GM15510 (cell line): Measurements from ENCODE around the gene ZMYND8.

ENCODE experiments used
- POLR2A ChIP-seq: IDR thresholded peaks from 3 replicates; pipeline ENCODE4 v1.6.1; 2011; ENCODE audit warnings: borderline replicate concordance; ENCODE audit not compliant: insufficient read length; ENCODE audit errors: extremely low read depth

The ZMYND8 gene

DNA sequence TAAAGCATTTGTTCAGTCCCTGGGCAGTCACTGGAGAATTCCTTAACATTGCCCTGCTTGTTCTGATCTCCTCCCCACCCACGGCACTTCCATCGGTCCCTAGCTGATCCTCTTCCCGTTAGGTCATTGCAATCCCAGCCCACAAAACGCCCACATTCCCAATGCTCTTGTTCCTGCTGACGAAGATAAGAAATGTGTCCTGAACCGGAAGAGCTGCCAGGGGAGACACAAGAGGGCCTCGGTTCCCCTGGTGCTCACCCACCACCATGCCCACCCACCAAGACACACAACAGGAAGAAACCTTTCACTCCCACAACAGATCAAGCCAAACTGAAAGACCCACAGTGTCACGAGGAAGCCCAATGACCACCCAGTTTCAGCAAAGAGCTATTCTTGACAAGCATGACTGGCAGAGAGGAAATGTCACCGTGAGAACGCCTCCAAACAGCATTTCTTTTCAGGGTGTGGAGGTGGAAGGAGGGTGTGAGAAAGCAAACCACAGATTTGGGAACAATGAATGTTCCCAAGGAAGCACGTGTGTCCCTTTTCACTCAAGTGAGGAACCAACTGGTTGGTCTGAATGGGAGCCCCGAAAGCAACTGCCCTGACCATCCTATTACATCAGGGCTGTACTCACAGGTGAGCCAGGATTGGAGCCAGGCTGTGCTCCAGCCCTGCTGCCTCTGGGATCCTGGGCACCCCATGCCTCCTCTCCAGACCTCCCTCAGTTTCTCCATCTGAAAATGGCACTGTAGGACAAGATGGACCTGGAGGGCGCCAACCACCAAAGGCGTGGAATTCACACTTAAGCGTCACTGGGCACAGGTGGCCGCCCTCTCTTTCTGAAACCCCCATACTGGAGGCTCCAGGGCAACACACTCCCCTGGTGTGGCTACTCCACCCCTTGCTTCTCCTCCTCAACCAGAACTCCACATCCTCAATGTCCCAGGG, 97.5 kb downstream of the ZMYND8 start:
- TF ChIP-seq POLR2A, result no peak

DNA sequence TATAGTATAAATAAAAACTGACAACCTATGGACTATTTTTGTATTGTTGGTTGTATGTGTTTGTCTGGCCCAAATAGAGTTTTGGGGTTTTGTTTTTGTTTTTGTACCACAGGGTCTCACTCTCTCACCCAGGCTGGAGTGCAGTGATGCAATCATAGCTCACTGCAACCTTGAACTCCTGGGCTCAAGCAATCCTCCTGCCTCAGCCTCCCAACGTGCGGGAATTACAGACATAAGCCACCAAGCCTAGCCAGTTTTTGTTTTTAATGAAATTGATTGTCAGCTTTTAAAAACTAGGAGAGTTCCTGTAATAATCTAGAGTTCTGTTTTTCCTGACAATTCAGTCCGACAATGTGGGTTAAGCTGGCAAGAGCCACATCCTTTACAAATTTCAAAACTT, 98.7 kb downstream of the ZMYND8 start:
- TF ChIP-seq POLR2A, result no peak

DNA sequence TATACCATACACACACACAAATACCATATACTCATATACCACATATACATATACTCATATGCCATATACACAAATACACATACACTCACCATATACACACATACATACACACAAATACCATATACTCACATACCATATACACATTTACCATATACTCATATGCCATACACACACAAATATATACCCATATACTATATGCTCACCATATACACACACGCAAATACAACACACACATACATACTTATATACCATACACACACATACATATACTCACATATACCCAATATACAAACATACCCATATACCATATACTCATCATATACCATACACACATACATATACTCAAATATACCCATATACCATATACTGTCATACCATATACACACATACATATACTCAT, 99.2 kb downstream of the ZMYND8 start:
- TF ChIP-seq POLR2A, result no peak

DNA sequence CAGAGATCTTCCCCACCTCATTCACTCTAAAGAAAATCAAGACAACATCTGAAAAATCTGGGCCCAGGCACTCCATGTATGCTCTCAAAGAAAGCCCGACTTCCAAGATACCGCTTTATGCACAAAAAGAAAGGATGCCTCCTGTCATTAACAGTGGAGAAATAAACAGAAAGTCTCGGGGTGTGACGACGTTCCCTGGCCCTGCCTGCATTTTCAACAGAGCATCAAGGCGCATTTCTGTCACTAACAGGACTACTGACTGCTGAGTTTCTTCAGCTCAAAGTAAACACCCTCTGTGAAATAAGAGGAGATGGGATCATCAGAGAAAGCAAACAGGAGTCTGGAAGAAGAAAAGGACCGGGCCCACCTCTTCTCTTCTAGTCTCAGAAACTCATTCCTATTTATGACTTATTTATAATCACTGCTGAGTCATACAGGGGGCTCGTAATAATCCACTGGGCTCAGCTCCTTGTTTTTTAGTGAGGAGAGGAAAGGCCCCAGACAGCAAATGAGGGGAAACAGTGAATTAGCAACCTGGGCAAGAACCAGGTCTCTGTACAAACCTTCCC, 99.7 kb downstream of the ZMYND8 start:
- no peak for TF ChIP-seq POLR2A

DNA sequence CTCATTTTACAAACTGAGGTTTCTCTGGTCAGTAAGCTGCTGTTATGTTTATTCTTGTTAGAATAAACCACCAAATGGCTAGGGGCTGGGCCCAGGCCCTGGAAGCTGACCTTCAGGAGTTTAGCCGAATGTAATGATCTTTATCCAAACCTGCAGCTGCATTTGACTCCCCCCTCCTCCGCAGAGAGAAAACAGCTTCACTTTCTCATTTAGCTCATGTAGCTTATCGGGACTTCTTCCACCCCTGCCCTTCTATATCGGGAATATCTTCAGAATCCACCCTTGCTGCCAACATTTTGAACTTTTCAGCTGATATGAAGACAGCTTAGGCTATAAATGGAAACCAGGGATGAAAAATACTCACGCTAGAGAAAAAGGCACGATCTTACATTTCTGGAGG, 102.6 kb downstream of the ZMYND8 start:
- no peak for TF ChIP-seq POLR2A

DNA sequence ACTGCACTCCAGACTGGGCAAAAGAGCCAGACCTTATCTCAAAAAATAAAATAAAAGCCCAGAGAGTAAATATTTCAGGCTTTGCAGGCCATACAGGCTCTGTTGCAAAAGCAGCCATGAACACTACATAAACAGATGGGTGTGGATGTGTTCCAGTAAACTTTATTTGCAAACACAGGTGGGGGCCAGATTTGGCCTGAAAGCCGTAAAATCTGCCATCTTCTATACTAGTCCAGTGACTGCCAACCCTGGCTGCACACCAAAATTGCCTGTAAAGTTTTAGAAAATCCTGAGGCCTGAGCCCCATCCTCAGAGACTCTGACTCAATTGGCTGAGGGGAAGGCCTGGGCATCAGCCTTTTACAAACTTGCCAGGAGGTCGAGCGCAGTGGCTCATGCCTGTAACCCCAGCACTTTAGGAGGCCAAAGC, 103.6 kb downstream of the ZMYND8 start:
- no peak for TF ChIP-seq POLR2A

DNA sequence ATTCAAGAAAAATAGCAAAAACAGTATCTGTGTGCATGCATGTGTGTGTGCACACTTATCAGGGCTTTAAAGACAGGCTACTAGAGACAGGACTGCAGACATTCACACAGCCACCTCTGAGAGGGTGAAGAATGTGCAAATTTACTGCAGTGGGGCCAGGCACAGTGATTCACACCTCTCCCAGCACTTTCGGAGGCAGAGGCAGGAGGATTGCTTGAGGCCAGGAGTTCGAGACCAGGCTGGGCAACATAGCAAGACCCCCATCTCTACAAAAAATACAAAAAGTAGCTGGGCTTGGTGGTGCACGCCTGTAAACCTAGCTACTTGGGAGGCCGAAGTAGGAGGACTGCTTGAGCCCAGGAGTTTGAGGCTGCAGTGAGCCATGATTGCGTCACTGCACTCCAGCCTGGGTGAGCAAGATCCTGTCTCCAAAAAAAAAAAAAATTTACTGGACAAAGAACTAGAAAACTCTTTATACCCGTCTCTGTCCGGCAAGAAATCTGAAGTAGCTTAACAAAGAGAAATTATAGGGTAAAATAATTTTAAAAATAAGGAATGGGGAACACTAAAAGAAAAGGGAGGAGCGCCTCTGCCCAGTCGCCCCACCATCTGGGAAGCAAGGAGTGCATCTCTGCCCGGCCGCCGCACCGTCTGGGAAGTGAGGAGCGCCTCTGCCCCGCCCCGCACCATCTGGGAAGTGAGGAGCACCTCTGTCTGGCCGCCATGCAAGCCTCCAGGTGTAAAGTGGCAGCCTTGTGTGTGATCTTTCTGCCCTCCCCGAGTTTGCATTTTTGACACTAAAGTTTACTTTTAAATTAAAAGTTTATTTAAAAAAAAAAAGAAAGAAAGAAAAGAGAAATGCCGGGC, 105.1 kb downstream of the ZMYND8 start:
- TF ChIP-seq POLR2A, result no peak

DNA sequence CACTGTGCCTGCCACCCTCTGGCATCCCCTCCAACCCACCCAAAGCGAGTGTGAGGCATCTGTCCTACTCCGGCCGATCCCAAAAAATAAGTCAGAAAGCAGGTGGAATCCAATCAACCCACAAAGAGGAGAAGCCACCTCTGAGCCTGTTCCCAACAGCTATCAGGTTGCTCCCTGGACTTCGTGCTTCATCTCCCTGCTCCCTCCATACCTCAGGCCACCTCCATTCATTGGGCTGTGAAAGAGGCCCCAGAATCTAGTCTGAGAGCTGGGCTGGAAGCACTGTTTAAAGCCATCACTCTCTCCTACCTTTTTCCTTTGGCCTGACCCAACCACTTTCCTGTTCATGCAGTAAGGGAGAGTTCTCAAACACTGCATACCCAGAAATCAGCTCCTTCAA, 106.1 kb downstream of the ZMYND8 start:
- TF ChIP-seq POLR2A, result no peak

DNA sequence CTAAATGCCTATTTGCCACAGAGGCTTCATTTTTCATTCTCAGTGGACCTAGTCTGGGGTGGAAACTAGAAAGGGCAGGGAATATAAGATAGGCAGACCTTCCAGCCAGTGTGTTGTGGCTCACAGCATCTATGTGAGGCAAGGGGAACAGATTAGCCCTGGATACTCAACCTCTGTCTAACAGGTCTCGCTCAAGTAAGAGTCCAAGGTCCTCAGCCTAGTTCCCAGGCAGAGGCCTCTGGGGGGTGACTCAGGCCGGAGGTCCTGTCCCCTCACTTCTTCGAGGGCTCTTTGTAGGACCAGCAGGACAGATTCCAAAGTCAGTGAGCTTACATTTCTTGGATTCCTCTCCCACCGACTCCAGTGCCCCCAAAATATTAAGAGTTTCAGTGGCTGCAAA, 106.6 kb downstream of the ZMYND8 start:
- no peak for TF ChIP-seq POLR2A

DNA sequence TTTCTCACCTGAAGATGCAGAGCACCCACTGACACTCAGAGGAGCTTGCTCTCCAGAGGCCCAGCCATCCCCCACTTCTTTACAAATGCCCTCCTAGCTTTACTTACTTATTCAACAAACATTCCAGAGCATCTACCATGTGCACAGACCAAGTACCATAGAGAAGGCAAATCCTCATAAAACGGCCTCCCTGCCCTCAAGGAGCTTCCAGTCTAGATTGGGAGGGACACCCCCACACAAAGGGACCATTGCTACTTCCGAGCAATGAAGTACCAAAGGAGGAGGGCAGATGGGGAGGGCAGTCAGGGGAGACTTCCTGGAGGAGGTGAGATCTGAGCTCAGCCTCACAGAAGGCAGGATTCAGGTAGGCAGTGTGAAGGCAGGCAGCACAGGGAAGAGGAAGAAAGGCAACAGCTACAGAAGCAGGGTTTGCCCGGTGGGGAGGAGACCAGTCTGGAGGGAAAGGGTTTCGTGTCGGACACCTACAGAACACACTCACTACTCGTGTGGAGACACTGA, 108.0 kb downstream of the ZMYND8 start:
- TF ChIP-seq POLR2A, result no peak

DNA sequence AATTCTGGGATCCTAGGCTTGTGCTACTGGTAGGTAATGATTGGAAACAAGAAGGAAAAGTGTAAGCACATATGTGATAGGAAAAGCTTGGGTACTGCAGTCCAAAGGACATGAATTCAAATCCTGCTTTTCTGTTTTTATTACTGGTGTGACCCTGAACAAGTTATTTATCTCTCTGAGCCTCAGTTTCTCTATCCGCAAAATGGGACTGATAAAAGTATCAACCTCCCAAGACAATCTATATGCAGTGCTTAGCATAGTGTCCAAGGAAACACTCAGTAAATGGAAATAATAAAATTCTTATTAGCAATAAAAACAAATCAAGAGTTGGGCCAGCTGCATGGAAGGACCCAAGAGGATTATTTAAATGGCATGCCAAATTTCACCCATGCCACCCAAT, 108.5 kb downstream of the ZMYND8 start:
- TF ChIP-seq POLR2A, result no peak

DNA sequence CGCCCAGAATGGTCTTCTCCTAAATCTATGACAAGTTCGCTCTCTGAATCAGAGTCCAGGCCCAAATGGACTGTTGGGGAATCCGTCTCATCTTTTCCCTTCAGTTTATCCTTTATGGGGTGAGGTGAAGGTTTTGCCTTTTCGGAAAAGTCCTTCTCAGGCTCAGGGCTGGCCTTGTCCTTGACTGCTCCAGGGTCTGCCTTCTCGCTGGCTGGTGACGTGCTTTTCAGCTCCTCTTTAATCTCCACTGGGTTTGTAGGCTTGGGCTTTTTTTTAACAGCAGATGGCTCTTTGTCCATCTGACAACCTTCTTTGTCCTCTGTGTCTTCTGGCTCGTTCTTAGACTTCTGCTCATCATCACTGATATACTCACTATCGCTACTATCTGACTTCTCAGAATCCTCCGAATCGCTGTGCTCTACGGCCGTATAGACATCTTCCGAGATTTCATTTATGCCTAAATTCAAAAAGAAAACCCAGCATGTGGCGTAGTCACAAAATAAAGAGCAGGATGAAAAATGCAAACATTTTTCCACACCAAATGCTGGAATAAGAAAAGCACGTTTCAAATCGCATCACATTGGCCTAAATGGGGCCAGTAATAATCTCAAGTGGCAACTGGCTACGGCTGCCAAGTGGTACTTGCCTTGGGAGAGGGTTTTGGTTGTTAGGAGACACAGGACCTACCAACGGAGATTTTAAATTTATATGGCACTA, 110.3 kb downstream of the ZMYND8 start:
- TF ChIP-seq POLR2A, result no peak

DNA sequence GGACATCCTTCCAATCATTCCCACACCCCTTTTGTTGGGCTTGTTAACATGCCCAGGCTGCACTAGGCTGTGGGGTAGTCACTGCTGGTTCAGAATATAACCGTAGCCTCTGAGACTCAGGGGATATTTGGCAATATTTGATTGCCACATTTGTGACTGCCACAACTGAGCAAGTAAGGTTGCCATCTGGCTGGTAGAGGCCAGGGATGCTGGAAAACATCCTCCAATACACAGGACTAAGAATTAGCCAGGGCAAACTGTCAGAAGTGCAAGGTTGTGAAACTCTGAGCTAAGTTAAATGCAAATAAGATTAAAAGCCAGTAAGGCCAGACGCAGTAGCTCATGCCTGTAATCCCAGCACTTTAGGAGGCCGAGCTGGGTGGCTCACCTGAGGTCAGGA, 112.0 kb downstream of the ZMYND8 start:
- no peak for TF ChIP-seq POLR2A
